Keratinocyte (primary cell): ENCODE measurements around the gene JAKMIP2. TPM values are rescaled to one million over a fixed set of nuclear protein-coding genes. Genes with fewer than 3 reads are reported as not detected.

Experiments used
- DNase-seq: peaks from one replicate; pipeline ENCODE4 v3.0.0-alpha.2; 2011; ENCODE audit warnings: low read depth, missing footprints, low spot score
- FAIRE-seq: peaks from 2 replicates; lab custom pipeline; 2011; peaks lifted over from hg19 to GRCh38; lab: Jason Lieb, UNC
- H2AFZ ChIP-seq: 2 replicates; pipeline ENCODE4 v1.6.0; 2012; ENCODE audit warnings: low read length, control low read depth, inconsistent platforms; ENCODE audit not compliant: control insufficient read depth
- H3K27ac ChIP-seq: 2 replicates; pipeline ENCODE4 v1.5.1; 2011; ENCODE audit warnings: low read length; ENCODE audit not compliant: control insufficient read depth, insufficient read depth
- H3K27me3 ChIP-seq: 3 replicates; pipeline ENCODE4 v1.6.0; 2011; ENCODE audit warnings: low read length; ENCODE audit not compliant: control insufficient read depth, insufficient read depth; ENCODE audit errors: extremely low read depth
- H3K36me3 ChIP-seq, 2 experiments: 2 replicates in 1 of 2; 3 replicates in 1 of 2; pipeline ENCODE4 v1.5.1; 2011; ENCODE audit warnings: low read length in 2 of 2, mild to moderate bottlenecking in 1 of 2; ENCODE audit not compliant: control insufficient read depth in 2 of 2, insufficient read depth in 2 of 2; ENCODE audit errors: extremely low read depth in 1 of 2
- H3K4me1 ChIP-seq: 3 replicates; pipeline ENCODE4 v1.5.1; 2011; ENCODE audit warnings: low read length; ENCODE audit not compliant: control insufficient read depth, insufficient read depth; ENCODE audit errors: extremely low read depth
- H3K4me2 ChIP-seq: 3 replicates; pipeline ENCODE4 v1.6.0; 2011; ENCODE audit warnings: low read depth, low read length; ENCODE audit not compliant: control insufficient read depth, insufficient read depth; ENCODE audit errors: extremely low read depth
- H3K4me3 ChIP-seq, 3 experiments: fragments of 200-600 bp in 1 of 3; sonication (generic) in 1 of 3; 2 replicates in 2 of 3; 3 replicates in 1 of 3; pipeline ENCODE4 v1.5.1; 2011 to 2016; ENCODE audit warnings: low read length in 3 of 3, mild to moderate bottlenecking in 3 of 3, control low read depth in 2 of 3, inconsistent platforms in 1 of 3, low read depth in 1 of 3, mixed read lengths in 1 of 3, mixed run types in 1 of 3, moderate library complexity in 1 of 3; ENCODE audit not compliant: control insufficient read depth in 2 of 3, insufficient read depth in 2 of 3; ENCODE audit errors: extremely low read depth in 1 of 3
- H3K79me2 ChIP-seq: 2 replicates; pipeline ENCODE4 v1.6.0; 2012; ENCODE audit warnings: low read length; ENCODE audit not compliant: control insufficient read depth, insufficient read depth
- H3K9ac ChIP-seq: 3 replicates; pipeline ENCODE4 v1.6.0; 2011; ENCODE audit warnings: low read length; ENCODE audit not compliant: control insufficient read depth, insufficient read depth; ENCODE audit errors: extremely low read depth
- H3K9me1 ChIP-seq: 3 replicates; pipeline ENCODE4 v1.6.0; 2011; ENCODE audit warnings: low read length; ENCODE audit not compliant: control insufficient read depth, insufficient read depth; ENCODE audit errors: extremely low read depth
- H3K9me3 ChIP-seq: 2 replicates; pipeline ENCODE4 v1.5.1; 2012; ENCODE audit warnings: low read depth, low read length; ENCODE audit not compliant: control insufficient read depth
- H4K20me1 ChIP-seq: 3 replicates; pipeline ENCODE4 v1.6.0; 2011; ENCODE audit warnings: low read length; ENCODE audit not compliant: control insufficient read depth, insufficient read depth; ENCODE audit errors: extremely low read depth
- EZH2 ChIP-seq: IDR thresholded peaks from one replicate; pipeline ENCODE4 v1.6.1; 2012; ENCODE audit warnings: inconsistent platforms, mild to moderate bottlenecking, low read length, moderate library complexity
- dilution Hi-C: fragments of 300-500 bp; cut with MboI; formaldehyde crosslinking; loops from one replicate; pipeline ENCODE4 v1.7.0; 2020; ENCODE audit warnings: low sequenced_read_pairs; ENCODE audit not compliant: extremely low pct_ligation_motif_present
- polyA plus RNA-seq, 5 experiments: library from polyadenylated mRNA; depleted of rRNA in 3 of 5; stranded (reverse) in 3 of 5; stranded (forward) in 1 of 5; unstranded in 1 of 5; fragments of >200 nt; gene quantifications; 1 replicate in 1 of 5; 2 replicates in 3 of 5; 3 replicates in 1 of 5; pipeline versions ENCODE4 v1.2.1 to v1.2.3, GENCODE V29; 2011 to 2012; ENCODE audit warnings: missing spikeins in 2 of 5, low read depth in 1 of 5, low replicate concordance in 1 of 5
- TF ChIP-seq, protein P1 (sequence below), 3 experiments: IDR thresholded peaks in 1 of 3; conservative IDR thresholded peaks in 1 of 3; optimal IDR thresholded peaks in 1 of 3; 2 replicates in 2 of 3; 3 replicates in 1 of 3; pipeline versions ENCODE3 to v1.5.1; 2011; ENCODE audit warnings: low read length in 3 of 3, mild to moderate bottlenecking in 3 of 3, moderate library complexity in 2 of 3, control low read depth in 1 of 3, inconsistent platforms in 1 of 3; ENCODE audit not compliant: insufficient read depth in 2 of 3; ENCODE audit errors: extremely low read depth in 1 of 3

The JAKMIP2 gene
- polyA plus RNA-seq, 1 donor (not counting 4 experiments of a cell fraction or from before 2014, with no cell fraction given), result not detected

DNA sequence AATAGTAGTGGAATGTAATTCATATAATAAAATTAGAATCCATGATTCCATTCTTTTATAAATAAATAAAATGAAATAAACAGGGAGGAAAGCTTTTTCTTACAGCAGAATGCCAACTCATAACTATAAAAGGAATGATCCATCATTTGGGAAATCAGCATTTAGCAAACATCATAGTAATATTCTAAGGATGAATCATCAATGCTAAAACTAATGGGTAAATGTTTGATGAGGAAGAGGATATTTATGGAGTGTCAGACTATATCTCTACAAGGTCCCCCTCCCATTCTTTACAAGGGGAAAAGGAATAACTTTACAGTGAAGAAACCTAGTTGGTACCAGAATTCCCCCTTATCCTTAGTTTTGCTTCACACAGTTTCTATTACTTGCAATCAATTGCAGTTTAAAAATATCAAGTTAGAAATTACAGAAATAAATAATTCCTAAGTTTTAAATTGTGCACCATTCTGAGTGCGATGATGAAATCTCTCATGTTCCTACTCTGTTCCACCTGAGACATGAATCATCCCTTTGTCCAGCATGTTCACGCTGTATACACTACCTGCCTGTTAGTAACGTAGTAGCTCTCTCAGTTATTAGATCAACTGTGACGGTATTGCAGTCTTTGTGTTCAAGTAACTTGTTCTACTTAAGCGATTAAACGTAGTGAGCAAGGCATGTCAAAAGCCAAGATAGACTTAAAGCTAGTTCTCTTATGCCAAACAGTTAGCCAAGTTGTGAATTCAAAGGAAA, 14.2 kb upstream of the JAKMIP2 start:
- no peak for TF ChIP-seq EZH2
- TF ChIP-seq, protein P1, sequence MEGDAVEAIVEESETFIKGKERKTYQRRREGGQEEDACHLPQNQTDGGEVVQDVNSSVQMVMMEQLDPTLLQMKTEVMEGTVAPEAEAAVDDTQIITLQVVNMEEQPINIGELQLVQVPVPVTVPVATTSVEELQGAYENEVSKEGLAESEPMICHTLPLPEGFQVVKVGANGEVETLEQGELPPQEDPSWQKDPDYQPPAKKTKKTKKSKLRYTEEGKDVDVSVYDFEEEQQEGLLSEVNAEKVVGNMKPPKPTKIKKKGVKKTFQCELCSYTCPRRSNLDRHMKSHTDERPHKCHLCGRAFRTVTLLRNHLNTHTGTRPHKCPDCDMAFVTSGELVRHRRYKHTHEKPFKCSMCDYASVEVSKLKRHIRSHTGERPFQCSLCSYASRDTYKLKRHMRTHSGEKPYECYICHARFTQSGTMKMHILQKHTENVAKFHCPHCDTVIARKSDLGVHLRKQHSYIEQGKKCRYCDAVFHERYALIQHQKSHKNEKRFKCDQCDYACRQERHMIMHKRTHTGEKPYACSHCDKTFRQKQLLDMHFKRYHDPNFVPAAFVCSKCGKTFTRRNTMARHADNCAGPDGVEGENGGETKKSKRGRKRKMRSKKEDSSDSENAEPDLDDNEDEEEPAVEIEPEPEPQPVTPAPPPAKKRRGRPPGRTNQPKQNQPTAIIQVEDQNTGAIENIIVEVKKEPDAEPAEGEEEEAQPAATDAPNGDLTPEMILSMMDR (optimal IDR thresholded peaks at IDR 0.05 in 1 of 3, IDR thresholded peaks at IDR 0.05 in 1 of 3, conservative IDR thresholded peaks at IDR 0.05 in 1 of 3; ENCODE audit: extremely low read depth in 1 of 3, insufficient read depth in 2 of 3, low read length in 3 of 3), result no peak
- Histone ChIP-seq H2AFZ (no peak overlapping the region), H3K4me3 (no peak overlapping the region), H3K36me3 (no peaks in the 10 kb centered on the region), H3K9me1 (no peaks in the 10 kb centered on the region), H3K4me1 (no peaks in the 10 kb centered on the region), H3K79me2 (no peaks in the 10 kb centered on the region), H3K27me3 (no peaks in the 10 kb centered on the region), H3K9ac (no peak overlapping the region), H3K27ac (no peak overlapping the region), H3K9me3 (no peaks in the 10 kb centered on the region), H3K4me2 (no peak overlapping the region), H4K20me1 (no peaks in the 10 kb centered on the region)
- no peak for DNase-seq
- dilution Hi-C loops, result no loop called here
- no peak for FAIRE-seq

DNA sequence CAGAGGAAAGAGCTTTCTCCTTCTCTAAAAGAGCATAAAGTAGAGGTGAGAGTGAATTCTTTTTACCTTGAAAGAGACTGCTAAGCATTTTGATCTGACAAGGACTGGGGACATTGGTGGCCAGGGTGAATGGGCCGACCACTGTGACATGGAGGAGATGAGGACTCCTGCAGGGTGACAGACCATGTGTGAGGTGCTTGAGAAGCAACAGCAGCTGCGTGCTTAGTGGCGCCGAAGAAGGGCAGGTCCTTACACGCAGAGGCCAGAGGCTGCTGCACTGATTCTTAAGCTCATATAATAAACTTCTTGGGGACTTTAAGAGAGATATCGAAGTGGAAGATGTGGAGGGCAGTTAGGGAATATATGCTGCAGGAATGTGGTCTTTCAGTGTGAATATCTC, 8.7 kb upstream of the JAKMIP2 start:
- H3K4me1 ChIP-seq, result no peaks in the 10 kb centered on the region
- H3K79me2 ChIP-seq, result no peaks in the 10 kb centered on the region
- H3K27me3 ChIP-seq, result no peaks in the 10 kb centered on the region
- H3K9me1 ChIP-seq, result no peaks in the 10 kb centered on the region
- FAIRE-seq (no peak), DNase-seq (no peak)
- no peaks in the 10 kb centered on the region for H3K36me3 ChIP-seq
- H4K20me1 ChIP-seq, result no peaks in the 10 kb centered on the region
- dilution Hi-C loops, result no loop called here
- H2AFZ ChIP-seq, result no peak overlapping the region
- TF ChIP-seq EZH2, result no peak
- TF ChIP-seq, protein P1 (optimal IDR thresholded peaks at IDR 0.05 in 1 of 3, IDR thresholded peaks at IDR 0.05 in 1 of 3, conservative IDR thresholded peaks at IDR 0.05 in 1 of 3; ENCODE audit: extremely low read depth in 1 of 3, insufficient read depth in 2 of 3, low read length in 3 of 3), result no peak
- no peak overlapping the region for H3K4me2 ChIP-seq
- no peaks in the 10 kb centered on the region for H3K9me3 ChIP-seq
- no peak overlapping the region for H3K27ac ChIP-seq
- no peak overlapping the region for H3K4me3 ChIP-seq
- H3K9ac ChIP-seq, result no peak overlapping the region
